Left hindlimb (tissue), 1 donor: ENCODE data around the gene CDH6.
"Not testable (repeated sequence)": the region's sequence is repeated elsewhere in the genome, so short reads cannot be mapped to it uniquely, and the experiment has no call there.

Source experiments
- DNase-seq: peaks from one replicate; pipeline ENCODE4 v3.0.0-alpha.2; 2018

Gene CDH6

GRCh38 chr5:31334061-31334860 lies 140.8 kb downstream of the CDH6 start:
- DNase-seq = no peak

GRCh38 chr5:31335456-31335855 lies 142.0 kb downstream of the CDH6 start:
- DNase-seq = no peak

GRCh38 chr5:31343946-31344345 lies 150.5 kb downstream of the CDH6 start:
- no peak for DNase-seq

- DNase-seq = no peak
Measured at GRCh38 chr5:31346896-31347551, 153.5 kb downstream of the CDH6 start.

GRCh38 chr5:31347552-31347905 lies 154.0 kb downstream of the CDH6 start:
- DNase-seq = no peak

- DNase-seq = no peak
Measured at GRCh38 chr5:31350395-31350794, 156.9 kb downstream of the CDH6 start.

GRCh38 chr5:31355337-31355736 lies 161.9 kb downstream of the CDH6 start:
- no peak for DNase-seq

- DNase-seq = no peak
Measured at GRCh38 chr5:31357038-31357437, 163.6 kb downstream of the CDH6 start.

GRCh38 chr5:31359839-31360238 lies 166.4 kb downstream of the CDH6 start:
- DNase-seq = no peak

GRCh38 chr5:31361234-31361633 lies 167.7 kb downstream of the CDH6 start:
- DNase-seq = no peak

- not testable (repeated sequence) for DNase-seq
Measured at GRCh38 chr5:31361704-31362528, 168.4 kb downstream of the CDH6 start.

GRCh38 chr5:31362529-31362900 lies 169.0 kb downstream of the CDH6 start:
- no peak for DNase-seq

- no peak for DNase-seq
Measured at GRCh38 chr5:31362931-31363568, 169.6 kb downstream of the CDH6 start.

- DNase-seq = no peak
Measured at GRCh38 chr5:31364881-31365636, 171.6 kb downstream of the CDH6 start.

GRCh38 chr5:31365776-31366175 lies 172.3 kb downstream of the CDH6 start:
- DNase-seq = no peak

GRCh38 chr5:31366941-31367340 lies 173.5 kb downstream of the CDH6 start:
- peak; percentile 32 for DNase-seq

GRCh38 chr5:31372124-31372523 lies 178.6 kb downstream of the CDH6 start:
- no peak for DNase-seq

GRCh38 chr5:31375999-31376720 lies 182.7 kb downstream of the CDH6 start:
- no peak for DNase-seq

GRCh38 chr5:31377274-31377946 lies 183.9 kb downstream of the CDH6 start:
- DNase-seq = no peak

GRCh38 chr5:31378136-31378535 lies 184.7 kb downstream of the CDH6 start:
- DNase-seq = no peak
